PC-9 (cell line): Measurements from ENCODE around the gene HLA-DRB1. TPM values are rescaled to one million over a fixed set of nuclear protein-coding genes. Genes with fewer than 3 reads are reported as not detected.

ENCODE experiments used
- BruUV-seq: library from RNA; stranded (reverse); fragments of 400-500 nt; replicated peaks from 2 replicates; lab custom pipeline; 2021; lab: Mats Ljungman, UMichigan
- CTCF ChIA-PET: fragments of 300-600 bp; sonication (Branson Sonifier 250); formaldehyde crosslinking; loops from one replicate; lab custom pipeline; 2022; ENCODE audit warnings: antibody characterized with exemption; lab: Charles Lee
- POLR2A ChIA-PET: fragments of 300-600 bp; sonication (Branson Sonifier 250); formaldehyde crosslinking; loops from one replicate; lab custom pipeline; 2022; ENCODE audit warnings: antibody characterized with exemption; ENCODE audit not compliant: unreplicated experiment; lab: Charles Lee
- DNase-seq, 2 experiments: peaks; one replicate each; pipeline versions ENCODE4 v3.0.0 to v3.0.0-alpha.2; 2015 to 2022; ENCODE audit warnings: mixed read lengths in 1 of 2
- H2AFZ ChIP-seq: fragments of 200-600 bp; sonication (generic); 2 replicates; pipeline ENCODE4 v1.8.1; 2017; ENCODE audit warnings: antibody characterized with exemption
- H3F3A ChIP-seq: fragments of 200-600 bp; sonication (generic); 2 replicates; pipeline ENCODE4 v1.8.1; 2017; ENCODE audit warnings: antibody characterized with exemption, mild to moderate bottlenecking, low read depth; ENCODE audit not compliant: insufficient read depth
- H3K27ac ChIP-seq: fragments of 200-600 bp; sonication (generic); 2 replicates; pipeline ENCODE4 v1.6.1; 2016; ENCODE audit warnings: mixed run types
- H3K27me3 ChIP-seq: fragments of 200-600 bp; sonication (generic); 2 replicates; pipeline ENCODE4 v1.6.1; 2016; ENCODE audit warnings: low read depth, mixed run types; ENCODE audit not compliant: insufficient read depth
- H3K36me3 ChIP-seq: fragments of 200-600 bp; sonication (generic); 2 replicates; pipeline ENCODE4 v1.6.1; 2016; ENCODE audit warnings: low read depth, mixed run types
- H3K4me1 ChIP-seq: fragments of 200-600 bp; sonication (generic); replicated peaks from 2 replicates; pipeline ENCODE4 v1.6.1; 2016; ENCODE audit warnings: mixed run types; ENCODE audit not compliant: insufficient read depth
- H3K4me2 ChIP-seq: fragments of 200-600 bp; sonication (generic); 2 replicates; pipeline ENCODE4 v1.6.1; 2017; ENCODE audit warnings: mixed run types
- H3K4me3 ChIP-seq: fragments of 200-600 bp; sonication (generic); 2 replicates; pipeline ENCODE4 v1.6.1; 2016; ENCODE audit warnings: mixed run types
- H3K79me2 ChIP-seq: fragments of 200-600 bp; sonication (generic); 2 replicates; pipeline ENCODE4 v1.6.1; 2017; ENCODE audit warnings: low read depth, mixed run types
- H3K9me2 ChIP-seq: fragments of 200-600 bp; sonication (generic); 2 replicates; pipeline ENCODE4 v1.8.1; 2017; ENCODE audit warnings: mild to moderate bottlenecking; ENCODE audit not compliant: insufficient read depth
- H3K9me3 ChIP-seq: fragments of 200-600 bp; sonication (generic); 2 replicates; pipeline ENCODE4 v1.8.1; 2016; ENCODE audit warnings: low read depth; ENCODE audit not compliant: insufficient read depth
- H4K20me1 ChIP-seq: fragments of 200-600 bp; sonication (generic); 2 replicates; pipeline ENCODE4 v1.8.1; 2017; ENCODE audit not compliant: insufficient read depth
- EZH2 ChIP-seq: fragments of 200-600 bp; sonication (generic); IDR thresholded peaks from 2 replicates; pipeline ENCODE4 v1.8.0; 2017; ENCODE audit warnings: antibody characterized with exemption, low read depth
- intact Hi-C: fragments of 100-400 bp; cut with micrococcal nuclease; formaldehyde crosslinking; loops from one replicate; pipeline ENCODE4 v1.10.0; 2022; ENCODE audit not compliant: unreplicated experiment
- total RNA-seq: library from RNA; stranded (reverse); gene quantifications from 2 replicates; pipeline ENCODE4 v1.2.3, GENCODE V29; 2021
- TF ChIP-seq, protein P1 (sequence below): fragments of 200-600 bp; sonication (generic); conservative IDR thresholded peaks from 2 replicates; pipeline ENCODE4 v1.6.1; 2017; ENCODE audit warnings: mixed run types, antibody characterized with exemption, mild to moderate bottlenecking, moderate library complexity

Gene HLA-DRB1
- total RNA-seq, 1 experiment from 2014 or later: 3.1 TPM

DNA sequence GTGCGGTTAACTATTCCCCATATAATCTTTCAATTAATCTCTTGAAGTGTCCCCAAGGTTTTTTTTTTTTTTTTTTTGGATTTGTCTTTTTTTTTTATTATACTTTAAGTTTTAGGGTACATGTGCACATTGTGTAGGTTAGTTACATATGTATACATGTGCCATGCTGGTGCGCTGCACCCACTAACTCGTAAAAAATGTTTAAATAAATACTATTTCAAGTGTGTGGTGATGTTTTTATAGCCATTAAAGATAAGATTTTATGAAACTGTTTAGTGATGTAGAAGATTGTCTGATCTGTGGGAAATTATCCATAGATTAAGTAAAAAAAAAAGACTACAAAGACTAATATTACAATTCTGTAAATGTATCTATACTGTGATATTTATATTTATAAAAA is 34.9 kb upstream of the HLA-DRB1 start:
- no peaks in the 10 kb centered on the region for H4K20me1 ChIP-seq
- no TSS peak for BruUV-seq
- H3K9me2 ChIP-seq: no peaks in the 10 kb centered on the region
- no peak overlapping the region for H3K4me2 ChIP-seq
- H2AFZ ChIP-seq: no peak overlapping the region
- ChIA-PET POLR2A (no interaction called here), CTCF (no interaction called here)
- intact Hi-C loops: no loop called here
- no peaks in the 10 kb centered on the region for H3K4me1 ChIP-seq
- no peak overlapping the region for H3K27ac ChIP-seq
- TF ChIP-seq, protein P1, sequence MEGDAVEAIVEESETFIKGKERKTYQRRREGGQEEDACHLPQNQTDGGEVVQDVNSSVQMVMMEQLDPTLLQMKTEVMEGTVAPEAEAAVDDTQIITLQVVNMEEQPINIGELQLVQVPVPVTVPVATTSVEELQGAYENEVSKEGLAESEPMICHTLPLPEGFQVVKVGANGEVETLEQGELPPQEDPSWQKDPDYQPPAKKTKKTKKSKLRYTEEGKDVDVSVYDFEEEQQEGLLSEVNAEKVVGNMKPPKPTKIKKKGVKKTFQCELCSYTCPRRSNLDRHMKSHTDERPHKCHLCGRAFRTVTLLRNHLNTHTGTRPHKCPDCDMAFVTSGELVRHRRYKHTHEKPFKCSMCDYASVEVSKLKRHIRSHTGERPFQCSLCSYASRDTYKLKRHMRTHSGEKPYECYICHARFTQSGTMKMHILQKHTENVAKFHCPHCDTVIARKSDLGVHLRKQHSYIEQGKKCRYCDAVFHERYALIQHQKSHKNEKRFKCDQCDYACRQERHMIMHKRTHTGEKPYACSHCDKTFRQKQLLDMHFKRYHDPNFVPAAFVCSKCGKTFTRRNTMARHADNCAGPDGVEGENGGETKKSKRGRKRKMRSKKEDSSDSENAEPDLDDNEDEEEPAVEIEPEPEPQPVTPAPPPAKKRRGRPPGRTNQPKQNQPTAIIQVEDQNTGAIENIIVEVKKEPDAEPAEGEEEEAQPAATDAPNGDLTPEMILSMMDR: no peak
- TF ChIP-seq EZH2: no peak
- H3F3A ChIP-seq: no peaks in the 10 kb centered on the region
- no peaks in the 10 kb centered on the region for H3K9me3 ChIP-seq
- H3K79me2 ChIP-seq: no peaks in the 10 kb centered on the region
- no peaks in the 10 kb centered on the region for H3K27me3 ChIP-seq
- H3K4me3 ChIP-seq: no peak overlapping the region
- DNase-seq: no peak
- no peaks in the 10 kb centered on the region for H3K36me3 ChIP-seq

DNA sequence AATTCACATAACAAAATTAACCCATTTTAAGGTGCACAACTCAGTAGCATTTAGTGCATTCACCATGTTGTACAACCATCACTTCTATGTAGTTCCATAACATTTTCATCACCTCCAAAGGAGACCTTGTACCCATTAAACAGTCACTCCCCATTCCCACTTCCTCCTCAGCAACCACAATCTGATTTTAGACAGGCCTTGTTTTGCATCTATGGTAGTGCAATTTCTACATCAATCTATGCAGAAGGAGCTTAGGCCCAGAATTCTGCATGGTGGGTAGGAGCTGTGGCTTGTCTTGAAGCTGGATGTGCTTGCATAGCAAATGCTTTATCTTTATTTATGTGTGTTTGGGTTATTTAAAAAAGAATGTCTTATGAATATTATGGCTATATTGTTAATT is 34.0 kb upstream of the HLA-DRB1 start:
- Histone ChIP-seq H3K79me2 (no peaks in the 10 kb centered on the region), H2AFZ (no peak overlapping the region), H3K4me3 (no peak overlapping the region), H3K9me3 (no peaks in the 10 kb centered on the region), H3F3A (no peaks in the 10 kb centered on the region), H3K9me2 (no peaks in the 10 kb centered on the region), H3K27me3 (no peaks in the 10 kb centered on the region), H3K4me1 (no peaks in the 10 kb centered on the region), H3K4me2 (no peak overlapping the region), H3K27ac (no peak overlapping the region), H4K20me1 (no peaks in the 10 kb centered on the region), H3K36me3 (no peaks in the 10 kb centered on the region)
- BruUV-seq: no TSS peak
- no peak for TF ChIP-seq EZH2
- TF ChIP-seq, protein P1: no peak
- CTCF ChIA-PET: no interaction called here
- intact Hi-C loops: no loop called here
- POLR2A ChIA-PET: no interaction called here
- no peak for DNase-seq

DNA sequence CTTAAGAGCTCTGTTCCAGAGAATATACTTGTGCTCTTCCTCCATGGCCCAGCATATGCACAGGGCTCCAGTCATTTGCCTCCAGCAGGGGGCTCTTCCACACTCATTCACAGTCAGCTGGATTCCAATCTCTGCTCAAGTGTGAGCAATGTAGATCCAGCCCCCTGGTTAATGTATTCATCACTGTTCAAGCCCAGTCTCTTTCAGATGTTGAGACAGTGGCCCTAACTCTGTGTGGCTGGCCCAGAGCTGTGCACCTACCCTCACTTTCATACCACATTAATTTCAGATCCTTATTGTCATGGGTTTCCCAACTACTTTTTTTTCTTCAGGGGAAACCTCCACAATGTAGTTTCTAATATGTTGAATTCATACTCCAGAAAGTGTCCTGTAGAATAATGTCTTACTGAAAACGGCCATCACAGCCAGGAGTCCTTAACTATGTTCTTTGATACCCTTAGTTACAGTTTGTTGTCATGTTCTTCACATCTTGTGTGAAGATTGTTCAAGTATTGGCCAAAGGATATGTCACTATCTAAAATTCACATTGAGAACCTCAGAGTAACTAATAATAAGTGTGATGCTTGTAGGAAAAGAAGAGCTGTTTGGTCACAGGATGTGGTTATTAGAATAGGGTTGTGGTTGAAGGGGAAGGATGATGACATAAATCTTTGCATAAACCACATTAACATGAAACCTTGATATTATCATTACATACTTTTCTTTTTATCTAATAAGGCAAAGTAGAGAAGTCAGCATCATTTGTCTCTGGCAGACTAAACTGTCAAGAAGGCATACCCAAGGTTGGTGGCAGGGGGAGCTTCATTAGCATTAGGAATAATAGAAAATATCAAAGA is 33.1 kb upstream of the HLA-DRB1 start:
- no peak overlapping the region for H2AFZ ChIP-seq
- BruUV-seq: no TSS peak
- intact Hi-C loops: no loop called here
- TF ChIP-seq, protein P1: peak; percentile 55
- TF ChIP-seq EZH2: no peak
- no peaks in the 10 kb centered on the region for H3K36me3 ChIP-seq
- no peak overlapping the region for H3K4me3 ChIP-seq
- no peak overlapping the region for H3K4me2 ChIP-seq
- H3K9me3 ChIP-seq: no peaks in the 10 kb centered on the region
- ChIA-PET CTCF (interaction anchor here (0.7 kb wide), 1 partner anchor 69 kb away, joined by 3 read pairs; no protein-coding TSS in a partner anchor), POLR2A (no interaction called here)
- H3K9me2 ChIP-seq: no peaks in the 10 kb centered on the region
- no peaks in the 10 kb centered on the region for H3K27me3 ChIP-seq
- no peaks in the 10 kb centered on the region for H4K20me1 ChIP-seq
- H3K4me1 ChIP-seq: no peaks in the 10 kb centered on the region
- H3K79me2 ChIP-seq: no peaks in the 10 kb centered on the region
- no peak overlapping the region for H3K27ac ChIP-seq
- no peaks in the 10 kb centered on the region for H3F3A ChIP-seq
- DNase-seq: peak in 1 of 2 experiments; percentile 9
